NB4 (cell line): Measurements from ENCODE around the gene TBL1XR1.

Experiments used
- DNase-seq: peaks from one replicate; pipeline ENCODE4 v3.0.0; 2010; ENCODE audit warnings: low read depth
- H3K4me3 ChIP-seq: one replicate; pipeline ENCODE4 v1.5.1; 2011; ENCODE audit warnings: mild to moderate bottlenecking, low read depth, low read length, moderate library complexity
- CTCF ChIP-seq: IDR thresholded peaks from one replicate; pipeline ENCODE4 v1.5.1; 2012; ENCODE audit warnings: low read depth, low read length
- MAX ChIP-seq: IDR thresholded peaks from 2 replicates; pipeline ENCODE4 v1.6.1; 2011; ENCODE audit warnings: low read depth, low read length
- MYC ChIP-seq: IDR thresholded peaks from 2 replicates; pipeline ENCODE4 v1.6.1; 2011; ENCODE audit warnings: low read depth, low read length
- POLR2A ChIP-seq: IDR thresholded peaks from 2 replicates; pipeline ENCODE4 v1.6.1; 2011; ENCODE audit warnings: mild to moderate bottlenecking; ENCODE audit not compliant: insufficient read length; ENCODE audit errors: extremely low read depth

TBL1XR1 gene

GRCh38 chr3:177197041-177197726 is at the start of gene TBL1XR1:
Gene TBL1XR1 (minus strand): TSS chr3:177197482. CDS start chr3:177064977, 132,505 bp downstream.
- no peak for TF ChIP-seq MAX
- TF ChIP-seq MYC, result peak; percentile 72
- TF ChIP-seq CTCF, result no peak
- TF ChIP-seq POLR2A, result no peak
- peak within 1 kb of the TSS; percentile 99 for H3K4me3 ChIP-seq
- DNase-seq, result peak; percentile 95

- TF ChIP-seq CTCF (no peak), POLR2A (no peak), MYC (no peak), MAX (no peak)
- no peak overlapping the region for H3K4me3 ChIP-seq
- no peak for DNase-seq
Measured at GRCh38 chr3:177245250-177245649, 48.0 kb upstream of the TBL1XR1 start.

- no peak overlapping the region for H3K4me3 ChIP-seq
- TF ChIP-seq CTCF (no peak), MYC (no peak), MAX (no peak), POLR2A (no peak)
- no peak for DNase-seq
Measured at GRCh38 chr3:177244606-177245005, 47.3 kb upstream of the TBL1XR1 start.

GRCh38 chr3:177238686-177239216 is 41.5 kb upstream of the TBL1XR1 start:
- H3K4me3 ChIP-seq, result no peak overlapping the region
- TF ChIP-seq MYC (no peak), MAX (no peak), POLR2A (no peak), CTCF (no peak)
- no peak for DNase-seq

GRCh38 chr3:177237206-177237605 is 39.9 kb upstream of the TBL1XR1 start:
- TF ChIP-seq MAX (no peak), MYC (no peak), POLR2A (no peak), CTCF (no peak)
- H3K4me3 ChIP-seq, result no peak overlapping the region
- DNase-seq, result no peak

- DNase-seq, result no peak
- no peak overlapping the region for H3K4me3 ChIP-seq
- TF ChIP-seq MAX (no peak), POLR2A (no peak), MYC (no peak), CTCF (no peak)
Measured at GRCh38 chr3:177236704-177237103, 39.4 kb upstream of the TBL1XR1 start.
